SJCRH30 (cell line): ENCODE data around the gene CAPN9. TPM values are rescaled to one million over a fixed set of nuclear protein-coding genes. Genes with fewer than 3 reads are reported as not detected.

ENCODE experiments used
- DNase-seq, 2 experiments: peaks; one replicate each; pipeline ENCODE4 v3.0.0-alpha.2; 2015 to 2020
- H3K27ac ChIP-seq: fragments of 250-450 bp; sonication (Bioruptor Pico); 2 replicates; pipeline ENCODE4 v1.5.1; 2020; ENCODE audit warnings: mild to moderate bottlenecking, moderate library complexity
- H3K27me3 ChIP-seq: fragments of 250-450 bp; sonication (Bioruptor Pico); 2 replicates; pipeline ENCODE4 v1.5.1; 2020; ENCODE audit warnings: mild to moderate bottlenecking, moderate library complexity
- H3K36me3 ChIP-seq: fragments of 250-450 bp; sonication (Bioruptor Pico); 2 replicates; pipeline ENCODE4 v1.5.1; 2020; ENCODE audit warnings: mild to moderate bottlenecking, moderate library complexity
- H3K4me1 ChIP-seq: fragments of 250-450 bp; sonication (Bioruptor Pico); 2 replicates; pipeline ENCODE4 v1.5.1; 2020; ENCODE audit warnings: mild to moderate bottlenecking, moderate library complexity
- H3K4me3 ChIP-seq: fragments of 250-450 bp; sonication (Bioruptor Pico); 2 replicates; pipeline ENCODE4 v1.5.1; 2020; ENCODE audit warnings: mild to moderate bottlenecking, moderate library complexity
- H3K9me3 ChIP-seq: fragments of 250-450 bp; sonication (Bioruptor Pico); replicated peaks from 2 replicates; pipeline ENCODE4 v1.5.1; 2020; ENCODE audit warnings: mild to moderate bottlenecking, moderate library complexity
- total RNA-seq: library from RNA; depleted of rRNA; stranded (reverse); fragments of >200 nt; shearing (Covaris generic); gene quantifications from 2 replicates; pipeline ENCODE4 v1.2.3, GENCODE V29; 2014

CAPN9 gene
- total RNA-seq, 1 experiment from 2014 or later: not detected

DNA sequence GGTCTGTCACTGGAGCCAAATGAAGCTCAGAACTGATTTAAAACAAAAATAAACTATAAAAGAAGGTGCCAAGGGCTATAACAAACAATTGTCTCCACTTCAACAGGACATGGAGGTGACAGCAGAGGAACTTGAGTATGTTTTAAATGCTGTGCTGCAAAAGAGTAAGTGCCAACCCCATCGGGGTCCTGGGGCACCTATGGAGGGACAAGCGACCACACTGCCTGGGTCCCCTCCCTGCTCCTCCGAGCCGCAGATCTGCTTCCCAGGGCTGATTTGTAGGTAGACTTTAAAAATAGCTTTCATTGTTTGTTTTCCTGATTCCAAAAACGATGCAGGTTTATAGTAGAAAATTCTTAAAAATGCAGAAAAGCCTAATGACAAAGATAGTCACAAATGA is 42.8 kb downstream of the CAPN9 start:
- DNase-seq: no peak
- H3K4me1 ChIP-seq: no peaks in the 10 kb centered on the region
- H3K4me3 ChIP-seq: no peak overlapping the region
- no peak overlapping the region for H3K27ac ChIP-seq
- no peaks in the 10 kb centered on the region for H3K36me3 ChIP-seq
- no peaks in the 10 kb centered on the region for H3K9me3 ChIP-seq
- no peaks in the 10 kb centered on the region for H3K27me3 ChIP-seq

DNA sequence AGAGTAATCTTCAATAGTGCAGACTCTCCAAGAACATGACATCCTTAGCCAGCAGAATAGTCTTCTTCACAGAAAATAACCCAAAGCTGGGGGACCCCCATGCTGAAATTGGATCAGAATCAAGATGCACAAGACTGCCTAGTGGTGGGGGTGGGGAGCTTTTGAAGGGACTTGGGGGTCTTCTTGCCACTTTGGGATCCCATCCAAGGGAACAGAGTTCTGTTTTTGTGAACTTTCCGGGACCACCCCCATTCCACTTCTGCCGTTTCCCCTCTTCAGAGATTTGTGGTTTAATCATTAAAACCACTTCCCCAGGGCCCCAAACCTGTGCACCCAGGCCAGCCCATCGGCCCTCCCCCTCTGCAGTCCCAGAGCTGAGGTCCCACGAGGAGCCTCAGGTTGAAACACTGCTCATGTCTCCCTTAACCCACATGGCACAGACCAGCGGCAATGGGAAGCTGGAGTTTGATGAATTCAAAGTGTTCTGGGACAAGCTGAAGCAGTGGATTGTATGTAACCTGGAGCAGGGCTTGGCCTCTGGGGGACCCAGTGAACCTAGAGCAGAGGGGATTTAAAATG is 44.9 kb downstream of the CAPN9 start:
- DNase-seq: no peak
- Histone ChIP-seq H3K4me3 (no peak overlapping the region), H3K4me1 (0 out of 2 replicates have a peak, but pooled peaks cover 2% of the 10 kb centered on the region), H3K27me3 (no peaks in the 10 kb centered on the region), H3K27ac (no peak overlapping the region), H3K36me3 (no peaks in the 10 kb centered on the region), H3K9me3 (no peaks in the 10 kb centered on the region)

DNA sequence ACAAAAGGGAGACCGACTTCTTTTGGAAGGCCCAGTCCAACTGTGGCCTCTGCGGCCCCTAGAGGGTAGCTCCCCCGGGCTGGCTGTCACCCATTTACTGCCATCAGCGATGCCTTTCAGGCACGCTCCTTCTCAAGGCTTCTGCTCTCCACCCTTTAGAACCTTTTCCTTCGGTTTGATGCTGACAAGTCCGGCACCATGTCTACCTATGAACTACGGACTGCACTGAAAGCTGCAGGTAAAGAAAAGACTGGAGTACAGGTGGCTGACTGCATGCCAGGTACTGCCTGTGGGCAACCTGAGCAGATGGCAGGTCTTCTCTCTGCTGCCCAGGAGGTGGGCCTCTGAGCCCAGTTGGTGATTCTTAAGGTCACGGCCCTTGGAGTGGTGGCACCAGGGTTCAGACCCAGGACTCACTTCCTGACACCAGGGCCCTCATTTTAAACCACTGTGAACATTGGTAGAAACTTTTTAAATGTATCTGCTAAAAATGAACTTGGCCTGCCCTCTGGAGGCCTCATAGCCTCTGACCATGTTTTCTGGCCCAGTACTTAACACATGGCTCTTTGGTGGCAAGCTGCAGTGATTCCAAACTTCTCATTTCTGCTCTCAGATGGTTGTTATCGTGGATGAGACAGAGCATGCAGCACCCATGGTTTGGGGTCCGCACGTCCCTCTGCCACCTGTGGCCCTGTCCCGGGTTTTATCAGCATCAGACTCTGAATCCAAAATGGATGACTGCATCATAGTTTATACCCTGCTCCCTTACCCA is 45.7 kb downstream of the CAPN9 start:
- DNase-seq: peak in 1 of 2 experiments; percentile 50
- H3K36me3 ChIP-seq: no peaks in the 10 kb centered on the region
- H3K4me1 ChIP-seq: 0 out of 2 replicates have a peak, but pooled peaks cover 2% of the 10 kb centered on the region
- no peak overlapping the region for H3K4me3 ChIP-seq
- no peaks in the 10 kb centered on the region for H3K9me3 ChIP-seq
- H3K27me3 ChIP-seq: no peaks in the 10 kb centered on the region
- no peak overlapping the region for H3K27ac ChIP-seq

DNA sequence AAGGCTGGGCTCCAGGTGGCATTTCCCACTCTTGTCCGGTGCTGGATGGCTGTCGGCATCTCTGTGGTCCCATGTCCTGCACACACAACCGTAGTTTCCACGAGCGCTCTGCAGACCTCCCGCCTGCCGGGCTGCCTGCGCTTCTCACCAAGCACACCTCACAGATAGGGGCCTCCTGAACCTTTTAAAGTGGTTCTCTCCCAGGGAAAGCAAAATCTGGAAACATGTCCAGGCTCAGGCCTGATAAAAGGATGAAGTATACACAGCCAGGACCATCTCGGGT is 46.2 kb downstream of the CAPN9 start:
- no peak overlapping the region for H3K4me3 ChIP-seq
- no peaks in the 10 kb centered on the region for H3K9me3 ChIP-seq
- no peaks in the 10 kb centered on the region for H3K36me3 ChIP-seq
- no peak overlapping the region for H3K27ac ChIP-seq
- no peak for DNase-seq
- no peaks in the 10 kb centered on the region for H3K27me3 ChIP-seq
- H3K4me1 ChIP-seq: 0 out of 2 replicates have a peak, but pooled peaks cover 2% of the 10 kb centered on the region

DNA sequence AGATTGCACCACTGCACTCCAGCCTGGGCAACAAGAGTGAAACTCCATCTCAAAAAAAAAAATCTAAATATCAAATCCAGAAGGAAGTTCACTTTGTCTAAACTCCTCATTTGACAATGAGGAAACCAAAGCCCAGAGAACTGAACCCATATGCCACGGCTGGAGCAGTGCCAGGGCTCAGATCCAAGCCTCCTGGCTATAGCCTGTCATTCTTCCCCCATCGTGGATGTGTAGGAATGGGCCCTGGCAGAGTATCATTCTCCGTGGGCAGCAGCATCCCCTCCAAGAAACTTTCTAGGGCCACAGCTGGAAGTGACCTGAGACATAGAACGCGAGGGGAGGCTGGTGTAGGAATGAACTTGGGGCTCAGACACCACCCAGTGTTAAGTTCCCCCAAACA is 47.2 kb downstream of the CAPN9 start:
- no peaks in the 10 kb centered on the region for H3K36me3 ChIP-seq
- H3K4me3 ChIP-seq: no peak overlapping the region
- H3K4me1 ChIP-seq: 0 out of 2 replicates have a peak, but pooled peaks cover 2% of the 10 kb centered on the region
- no peaks in the 10 kb centered on the region for H3K27me3 ChIP-seq
- no peak overlapping the region for H3K27ac ChIP-seq
- H3K9me3 ChIP-seq: no peaks in the 10 kb centered on the region
- DNase-seq: no peak

DNA sequence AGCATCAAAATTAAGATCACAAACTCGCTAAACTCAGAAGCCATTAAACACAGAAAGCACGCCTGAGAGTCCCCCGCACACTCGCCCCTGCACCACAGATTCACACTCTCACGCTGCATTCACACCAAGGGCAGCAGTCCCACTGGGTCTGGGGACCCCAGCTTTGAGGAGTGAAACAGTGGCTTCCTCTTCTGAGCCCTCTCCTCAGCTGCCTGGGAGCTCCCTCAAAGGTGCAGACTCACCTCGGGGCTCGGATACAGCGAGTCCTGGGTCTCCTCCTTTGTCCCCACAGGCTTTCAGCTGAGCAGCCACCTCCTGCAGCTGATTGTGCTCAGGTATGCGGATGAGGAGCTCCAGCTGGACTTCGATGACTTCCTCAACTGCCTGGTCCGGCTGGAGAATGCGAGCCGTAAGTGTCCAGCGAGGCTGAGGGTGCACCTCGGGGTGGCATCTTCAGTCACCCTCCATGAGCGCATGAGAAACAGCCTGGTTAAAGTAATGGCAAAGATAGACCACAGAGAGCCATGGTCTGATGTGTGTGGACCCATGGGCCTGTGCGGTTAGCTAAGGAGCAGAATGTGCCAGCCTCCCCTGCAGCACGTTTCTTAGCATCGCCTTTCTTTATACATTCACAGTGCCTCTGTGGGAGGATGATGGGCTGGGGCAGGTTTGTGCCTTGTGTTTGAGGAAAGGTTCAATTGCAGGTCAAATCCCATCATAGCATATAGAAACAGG is 47.9 kb downstream of the CAPN9 start:
- Histone ChIP-seq H3K27ac (no peak overlapping the region), H3K9me3 (no peaks in the 10 kb centered on the region), H3K4me3 (no peak overlapping the region), H3K4me1 (0 out of 2 replicates have a peak, but pooled peaks cover 2% of the 10 kb centered on the region), H3K36me3 (no peaks in the 10 kb centered on the region), H3K27me3 (no peaks in the 10 kb centered on the region)
- DNase-seq: peak in 1 of 2 experiments; percentile 53

DNA sequence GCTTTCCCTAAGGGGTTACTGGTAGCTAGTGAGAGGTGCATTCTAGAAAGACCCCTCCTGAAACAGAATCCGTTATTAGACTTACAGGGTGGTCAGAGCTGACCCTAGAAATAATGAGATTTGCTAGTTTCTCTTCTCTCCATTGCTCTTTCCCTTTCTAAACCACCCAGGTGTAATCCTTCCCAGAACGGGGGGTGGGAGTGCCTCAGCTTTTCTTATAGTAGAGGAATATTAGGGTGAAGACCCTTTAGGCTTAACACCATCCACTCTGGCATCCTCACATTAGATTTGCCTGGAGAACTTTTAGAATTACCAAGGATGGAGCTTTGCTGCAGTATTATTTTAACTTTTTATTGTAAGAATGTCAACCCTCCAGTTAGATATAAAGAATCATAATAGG is 49.4 kb downstream of the CAPN9 start:
- Histone ChIP-seq H3K27me3 (no peaks in the 10 kb centered on the region), H3K27ac (no peak overlapping the region), H3K36me3 (no peaks in the 10 kb centered on the region), H3K4me1 (0 out of 2 replicates have a peak, but pooled peaks cover 2% of the 10 kb centered on the region), H3K4me3 (no peak overlapping the region), H3K9me3 (no peaks in the 10 kb centered on the region)
- DNase-seq: no peak

DNA sequence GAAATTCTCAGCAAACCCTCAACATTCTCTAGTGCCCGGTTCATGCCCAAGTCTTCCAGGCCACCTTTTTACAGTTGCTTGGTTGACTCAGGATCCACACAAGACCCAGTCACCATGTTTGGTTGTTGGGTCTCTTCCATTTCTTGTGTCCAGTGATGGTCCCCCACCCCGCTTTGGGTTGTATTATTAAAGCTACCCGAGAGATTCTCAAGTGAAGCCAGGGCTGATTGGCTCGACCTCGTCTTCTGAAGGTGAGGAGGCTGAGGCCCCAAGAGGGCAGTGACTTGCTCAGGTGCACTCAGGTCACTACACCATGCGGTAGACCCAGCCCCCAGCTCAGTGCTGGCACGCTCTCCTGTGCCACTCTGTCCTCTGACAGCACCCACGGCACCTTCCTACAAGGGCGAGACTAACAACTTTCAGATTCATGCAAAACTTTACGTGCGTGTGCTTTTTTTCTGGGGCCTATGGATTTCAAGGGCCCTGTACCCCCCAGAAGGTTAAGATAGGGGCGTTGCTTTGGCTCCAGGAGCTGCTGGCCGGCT is 50.3 kb downstream of the CAPN9 start:
- H3K27me3 ChIP-seq: no peaks in the 10 kb centered on the region
- no peaks in the 10 kb centered on the region for H3K9me3 ChIP-seq
- no peak overlapping the region for H3K27ac ChIP-seq
- 0 out of 2 replicates have a peak, but pooled peaks cover 2% of the 10 kb centered on the region for H3K4me1 ChIP-seq
- DNase-seq: no peak
- H3K4me3 ChIP-seq: no peak overlapping the region
- no peaks in the 10 kb centered on the region for H3K36me3 ChIP-seq

DNA sequence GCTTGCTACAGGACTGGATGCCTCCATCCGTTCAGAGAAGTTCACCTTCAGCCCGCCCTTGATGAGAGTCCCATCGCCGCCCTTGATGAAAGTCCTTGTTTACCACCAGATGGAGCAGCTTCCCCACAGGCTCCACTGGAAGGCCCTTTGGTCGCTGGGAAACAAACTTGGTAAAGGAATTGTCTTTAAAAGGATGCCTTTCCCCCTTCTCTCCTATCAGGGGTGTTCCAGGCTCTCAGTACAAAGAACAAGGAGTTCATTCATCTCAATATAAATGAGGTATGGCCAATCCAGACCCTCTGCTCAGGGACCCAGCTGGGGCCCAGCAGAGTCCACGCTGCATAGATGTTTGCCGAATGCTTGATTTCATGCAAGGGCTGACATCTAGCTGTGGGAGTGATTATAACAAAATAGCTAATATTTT is 50.8 kb downstream of the CAPN9 start:
- 0 out of 2 replicates have a peak, but pooled peaks cover 2% of the 10 kb centered on the region for H3K4me1 ChIP-seq
- H3K36me3 ChIP-seq: no peaks in the 10 kb centered on the region
- DNase-seq: peak; percentile 73 to 86
- H3K27ac ChIP-seq: no peak overlapping the region
- no peaks in the 10 kb centered on the region for H3K9me3 ChIP-seq
- no peak overlapping the region for H3K4me3 ChIP-seq
- H3K27me3 ChIP-seq: no peaks in the 10 kb centered on the region

DNA sequence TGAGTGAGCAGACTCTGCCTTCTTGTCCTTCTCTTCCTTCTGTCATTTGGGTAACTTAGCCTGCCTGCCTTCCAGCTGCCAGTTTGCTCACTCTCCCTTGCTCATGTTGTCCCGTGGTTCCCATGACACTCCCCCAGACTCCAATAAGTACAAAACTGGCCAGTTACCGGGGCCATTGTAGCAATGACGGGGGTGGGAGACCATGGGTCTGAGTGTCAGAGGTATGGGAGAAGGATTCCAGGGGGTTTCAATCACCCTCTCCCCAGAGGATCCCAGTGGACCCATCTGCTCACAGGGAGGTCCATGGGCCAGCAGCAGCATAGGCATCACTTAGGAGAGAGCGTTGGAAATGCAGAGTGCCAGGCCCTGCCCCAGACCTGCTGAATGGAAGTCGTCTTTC is 51.3 kb downstream of the CAPN9 start:
- Histone ChIP-seq H3K9me3 (no peaks in the 10 kb centered on the region), H3K27ac (no peak overlapping the region), H3K27me3 (no peaks in the 10 kb centered on the region), H3K36me3 (no peaks in the 10 kb centered on the region), H3K4me1 (0 out of 2 replicates have a peak, but pooled peaks cover 2% of the 10 kb centered on the region), H3K4me3 (no peak overlapping the region)
- no peak for DNase-seq

DNA sequence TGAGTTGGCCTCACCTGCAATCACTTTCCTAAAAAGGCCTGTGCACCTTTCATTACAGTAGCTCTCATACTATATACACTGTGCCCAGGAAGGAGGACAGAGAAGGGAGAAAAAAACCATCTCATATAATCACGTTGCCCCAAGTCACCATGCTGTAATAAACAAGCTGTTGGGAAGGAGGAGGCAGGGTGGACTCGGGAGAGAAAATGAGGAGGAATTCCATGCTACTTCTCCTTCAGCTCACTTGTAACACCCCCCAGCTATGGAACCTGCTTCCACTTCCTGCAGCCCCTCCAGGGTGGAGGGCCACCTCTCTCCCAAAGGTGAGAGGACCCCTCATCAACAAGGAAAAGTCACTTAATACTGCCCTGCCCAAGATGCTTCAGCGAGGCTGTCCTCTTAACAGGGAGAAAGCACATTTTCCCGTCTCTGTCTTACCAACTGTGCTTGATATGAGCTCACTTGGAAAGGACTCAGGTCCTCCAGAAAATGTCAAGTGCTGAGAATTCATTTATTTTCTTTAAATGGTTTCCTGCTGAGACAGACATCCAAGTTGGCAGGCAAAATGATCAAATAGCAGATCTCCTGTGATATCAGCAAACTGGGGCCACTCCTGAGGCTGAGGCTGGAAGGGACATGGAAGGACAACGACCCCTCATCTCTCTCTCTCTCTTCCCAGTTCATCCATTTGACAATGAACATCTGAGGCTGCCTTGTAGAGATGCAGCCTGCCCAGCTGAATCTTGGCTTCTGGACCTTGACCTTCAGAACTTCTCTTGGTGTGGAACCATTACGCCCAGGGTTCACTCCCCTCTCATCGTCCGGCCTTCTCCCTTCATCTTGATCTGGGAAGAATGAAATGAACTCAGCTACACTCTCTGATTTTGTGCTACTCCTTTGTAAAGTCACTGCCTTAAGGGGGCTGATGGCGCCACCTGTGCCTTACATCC is 54.0 kb downstream of the CAPN9 start:
- no peak overlapping the region for H3K27ac ChIP-seq
- no peaks in the 10 kb centered on the region for H3K9me3 ChIP-seq
- H3K36me3 ChIP-seq: no peaks in the 10 kb centered on the region
- H3K4me3 ChIP-seq: no peak overlapping the region
- H3K4me1 ChIP-seq: no peaks in the 10 kb centered on the region
- no peak for DNase-seq
- no peaks in the 10 kb centered on the region for H3K27me3 ChIP-seq

DNA sequence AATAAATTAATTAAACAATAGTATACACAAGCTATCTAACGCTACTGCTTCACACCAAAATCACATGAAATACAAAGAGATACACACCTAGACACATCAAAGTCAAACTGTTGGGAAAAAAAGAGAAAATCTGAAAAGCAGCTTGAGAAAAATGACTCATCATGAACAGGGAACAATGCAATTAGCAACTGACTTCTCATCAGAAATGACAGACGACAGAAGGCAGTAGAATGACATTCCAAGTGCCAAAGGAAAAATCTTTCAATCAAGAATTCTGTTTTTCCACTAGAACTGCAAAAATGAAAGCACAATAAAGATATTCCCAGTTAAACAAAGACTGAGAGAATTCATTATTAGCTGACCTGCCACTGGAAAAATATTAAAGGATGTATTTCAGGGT is 57.2 kb downstream of the CAPN9 start:
- DNase-seq: no peak
- Histone ChIP-seq H3K9me3 (no peaks in the 10 kb centered on the region), H3K4me1 (no peaks in the 10 kb centered on the region), H3K27me3 (no peaks in the 10 kb centered on the region), H3K27ac (no peak overlapping the region), H3K4me3 (no peak overlapping the region), H3K36me3 (no peaks in the 10 kb centered on the region)

DNA sequence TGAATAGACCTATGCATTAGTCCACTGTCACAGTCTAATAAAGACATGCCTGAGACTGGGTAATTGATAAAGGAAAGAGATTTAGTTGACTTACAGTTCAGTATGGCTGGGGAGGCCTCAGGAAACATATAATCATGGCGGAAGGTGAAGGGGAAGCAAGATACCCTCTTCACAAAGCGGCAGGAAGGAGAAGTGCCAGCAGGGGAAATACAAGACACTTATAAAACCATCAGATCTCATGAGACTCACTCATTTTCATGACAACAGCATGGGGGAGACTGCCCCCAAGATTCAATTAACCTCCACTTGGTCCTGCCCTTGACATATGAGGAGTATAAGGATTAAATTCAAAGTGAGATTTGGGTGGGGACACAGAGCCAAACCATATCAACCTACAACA is 59.4 kb downstream of the CAPN9 start:
- H3K36me3 ChIP-seq: no peaks in the 10 kb centered on the region
- H3K27ac ChIP-seq: no peak overlapping the region
- no peaks in the 10 kb centered on the region for H3K27me3 ChIP-seq
- H3K4me1 ChIP-seq: no peaks in the 10 kb centered on the region
- H3K9me3 ChIP-seq: no peaks in the 10 kb centered on the region
- H3K4me3 ChIP-seq: no peak overlapping the region
- no peak for DNase-seq

DNA sequence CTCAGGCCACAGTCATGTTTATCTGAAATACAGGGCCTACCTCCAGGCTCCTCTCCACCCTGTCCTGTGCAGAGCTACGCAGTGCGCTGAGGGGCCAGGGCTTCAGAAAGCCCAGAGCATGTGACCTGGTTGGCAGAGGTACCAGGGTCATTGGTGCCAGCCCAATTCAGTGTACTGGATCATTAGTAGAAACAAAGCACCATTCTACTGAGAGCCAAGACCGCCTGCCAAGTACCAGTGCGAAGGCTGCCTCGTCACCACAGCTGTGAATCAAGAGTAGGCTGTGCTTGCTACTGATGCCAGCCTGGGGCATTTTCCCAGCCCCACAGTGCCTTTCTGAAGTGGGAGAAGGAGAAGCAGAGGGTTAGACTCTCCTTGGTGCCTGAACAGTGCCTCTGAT is 59.8 kb downstream of the CAPN9 start:
- Histone ChIP-seq H3K4me3 (no peak overlapping the region), H3K4me1 (no peaks in the 10 kb centered on the region), H3K27me3 (no peaks in the 10 kb centered on the region), H3K27ac (no peak overlapping the region), H3K9me3 (no peaks in the 10 kb centered on the region), H3K36me3 (no peaks in the 10 kb centered on the region)
- DNase-seq: no peak
